Measurements from ENCODE around the gene DIS3L. TPM values are rescaled to one million over a fixed set of nuclear protein-coding genes. Genes with fewer than 3 reads are reported as not detected.
"Not testable (repeated sequence)": the region's sequence is repeated elsewhere in the genome, so short reads cannot be mapped to it uniquely, and the experiment has no call there.

The DIS3L gene
- total RNA-seq, 2 donors from 2014 or later = 19.4 to 35.0 TPM

- no peaks in the 10 kb centered on the region for H3K36me3 ChIP-seq
- intact Hi-C loops (cut with DNase I) = no loop called here
- no peaks in the 10 kb centered on the region for H3K9me3 ChIP-seq
- DNase-seq (ENCODE audit: low spot score) = no peak
- no peak for TF ChIP-seq POLR2A (IDR thresholded peaks at IDR 0.05)
- no peak for TF ChIP-seq CTCF (IDR thresholded peaks at IDR 0.05)
- TF ChIP-seq POLR2AphosphoS5 (IDR thresholded peaks at IDR 0.05) = no peak
- H3K27ac ChIP-seq = no peak overlapping the region
- H3K27me3 ChIP-seq (replicated peaks; ENCODE audit: insufficient read depth) = no peaks in the 10 kb centered on the region
- H3K4me1 ChIP-seq (replicated peaks) = no peaks in the 10 kb centered on the region
- no peak overlapping the region for H3K4me3 ChIP-seq
- 77% methylated on average over 5 of the region's 5 CpGs for WGBS
These were observed 9.3 kb downstream of the DIS3L start for GRCh38 chr15:66302489-66303278.

GRCh38 chr15:66304425-66304824 is 11.1 kb downstream of the DIS3L start:
- DNase-seq (ENCODE audit: low spot score); H3K4me1 ChIP-seq (replicated peaks); H3K27me3 ChIP-seq (replicated peaks; ENCODE audit: insufficient read depth); H3K9me3 ChIP-seq; H3K36me3 ChIP-seq; H3K4me3 ChIP-seq; intact Hi-C loops (cut with DNase I); H3K27ac ChIP-seq: not testable (repeated sequence)
- WGBS = 87% methylated on average over 10 of the region's 10 CpGs

- Histone ChIP-seq H3K36me3 (no peaks in the 10 kb centered on the region), H3K4me1 (replicated peaks) (no peaks in the 10 kb centered on the region), H3K27me3 (replicated peaks; ENCODE audit: insufficient read depth) (no peaks in the 10 kb centered on the region), H3K4me3 (no peak overlapping the region), H3K27ac (no peak overlapping the region), H3K9me3 (no peaks in the 10 kb centered on the region)
- TF ChIP-seq POLR2AphosphoS5 (IDR thresholded peaks at IDR 0.05) (no peak), POLR2A (IDR thresholded peaks at IDR 0.05) (no peak), CTCF (IDR thresholded peaks at IDR 0.05) (no peak)
- 62% methylated on average over 3 of the region's 3 CpGs for WGBS
- intact Hi-C loops (cut with DNase I) = no loop called here
- DNase-seq (ENCODE audit: low spot score) = no peak
These were observed 13.0 kb downstream of the DIS3L start for GRCh38 chr15:66306381-66306780.

- DNase-seq (ENCODE audit: low spot score) = no peak
- Histone ChIP-seq H3K27ac (no peak overlapping the region), H3K36me3 (no peaks in the 10 kb centered on the region), H3K9me3 (no peaks in the 10 kb centered on the region), H3K4me3 (no peak overlapping the region), H3K4me1 (replicated peaks) (no peaks in the 10 kb centered on the region), H3K27me3 (replicated peaks; ENCODE audit: insufficient read depth) (no peaks in the 10 kb centered on the region)
- WGBS = 93% methylated on average over 3 of the region's 3 CpGs
- intact Hi-C loops (cut with DNase I) = no loop called here
- TF ChIP-seq POLR2A (IDR thresholded peaks at IDR 0.05) = no peak
- no peak for TF ChIP-seq CTCF (IDR thresholded peaks at IDR 0.05)
- TF ChIP-seq POLR2AphosphoS5 (IDR thresholded peaks at IDR 0.05) = no peak
These were observed 15.2 kb downstream of the DIS3L start for GRCh38 chr15:66308531-66308930.

- Histone ChIP-seq H3K4me3 (no peak overlapping the region), H3K9me3 (no peaks in the 10 kb centered on the region), H3K36me3 (no peaks in the 10 kb centered on the region), H3K4me1 (replicated peaks) (no peaks in the 10 kb centered on the region), H3K27me3 (replicated peaks; ENCODE audit: insufficient read depth) (no peaks in the 10 kb centered on the region), H3K27ac (no peak overlapping the region)
- intact Hi-C loops (cut with DNase I) = no loop called here
- no peak for DNase-seq (ENCODE audit: low spot score)
- no peak for TF ChIP-seq POLR2AphosphoS5 (IDR thresholded peaks at IDR 0.05)
- no peak for TF ChIP-seq POLR2A (IDR thresholded peaks at IDR 0.05)
- no peak for TF ChIP-seq CTCF (IDR thresholded peaks at IDR 0.05)
- 96% methylated on average over 3 of the region's 3 CpGs for WGBS
These were observed 16.5 kb downstream of the DIS3L start for GRCh38 chr15:66309828-66310227.
